Measurements from ENCODE around the gene SLX4. TPM values are rescaled to one million over a fixed set of nuclear protein-coding genes. Genes with fewer than 3 reads are reported as not detected.

Gene SLX4
- total RNA-seq, 1 donor from 2014 or later: 13.3 TPM

- Mint-ChIP-seq H3K9me3 (no peaks in the 10 kb centered on the region), H3K27me3 (no peaks in the 10 kb centered on the region), H3K4me1 (ENCODE audit: unreplicated experiment) (peaks cover 21% of the 10 kb centered on the region), H3K4me3 (no peak within 1 kb of the TSS), H3K27ac (no peak within 1 kb of the TSS), H3K36me3 (no peaks in the 10 kb centered on the region)
- TF ChIP-seq CTCF (conservative IDR thresholded peaks at IDR 0.05): no peak
- DNase-seq (ENCODE audit: extremely low spot score, unreplicated experiment): no peak
Measured at GRCh38 chr16:3577302-3577752, 34.1 kb downstream of the SLX4 start, which contains the start of gene NLRC3. Gene NLRC3 (minus strand): TSS chr16:3577403. CDS start chr16:3565036, 12,367 bp downstream.

- Mint-ChIP-seq H3K9me3 (no peaks in the 10 kb centered on the region), H3K36me3 (no peaks in the 10 kb centered on the region), H3K27ac (no peak overlapping the region), H3K4me1 (ENCODE audit: unreplicated experiment) (peaks cover 21% of the 10 kb centered on the region), H3K27me3 (no peaks in the 10 kb centered on the region), H3K4me3 (no peak overlapping the region)
- TF ChIP-seq CTCF (conservative IDR thresholded peaks at IDR 0.05): no peak
- no peak for DNase-seq (ENCODE audit: extremely low spot score, unreplicated experiment)
Measured at GRCh38 chr16:3576211-3576610, 35.2 kb downstream of the SLX4 start.

- no peak for DNase-seq (ENCODE audit: extremely low spot score, unreplicated experiment)
- no peak overlapping the region for H3K4me3 Mint-ChIP-seq
- H3K36me3 Mint-ChIP-seq: no peaks in the 10 kb centered on the region
- no peak overlapping the region for H3K27ac Mint-ChIP-seq
- H3K27me3 Mint-ChIP-seq: no peaks in the 10 kb centered on the region
- peaks cover 14% of the 10 kb centered on the region for H3K4me1 Mint-ChIP-seq (ENCODE audit: unreplicated experiment)
- no peak for TF ChIP-seq CTCF (conservative IDR thresholded peaks at IDR 0.05)
- peaks cover 3% of the 10 kb centered on the region for H3K9me3 Mint-ChIP-seq
Measured at GRCh38 chr16:3575491-3575890, 35.9 kb downstream of the SLX4 start.

GRCh38 chr16:3574195-3574594 is 37.2 kb downstream of the SLX4 start:
- no peaks in the 10 kb centered on the region for H3K36me3 Mint-ChIP-seq
- H3K27ac Mint-ChIP-seq: no peak overlapping the region
- peaks cover under 1% of the 10 kb centered on the region for H3K4me1 Mint-ChIP-seq (ENCODE audit: unreplicated experiment)
- no peaks in the 10 kb centered on the region for H3K27me3 Mint-ChIP-seq
- no peak for DNase-seq (ENCODE audit: extremely low spot score, unreplicated experiment)
- peaks cover 6% of the 10 kb centered on the region for H3K9me3 Mint-ChIP-seq
- TF ChIP-seq CTCF (conservative IDR thresholded peaks at IDR 0.05): no peak
- H3K4me3 Mint-ChIP-seq: no peak overlapping the region

- no peak for TF ChIP-seq CTCF (conservative IDR thresholded peaks at IDR 0.05)
- Mint-ChIP-seq H3K9me3 (peaks cover 6% of the 10 kb centered on the region), H3K4me3 (no peak overlapping the region), H3K4me1 (ENCODE audit: unreplicated experiment) (no peaks in the 10 kb centered on the region), H3K27me3 (no peaks in the 10 kb centered on the region), H3K36me3 (no peaks in the 10 kb centered on the region), H3K27ac (no peak overlapping the region)
- DNase-seq (ENCODE audit: extremely low spot score, unreplicated experiment): no peak
Measured at GRCh38 chr16:3573146-3573815, 38.1 kb downstream of the SLX4 start.

All from type B pancreatic cell (in vitro differentiated cells).